Measurements from ENCODE around the gene SH3GL2. TPM values are rescaled to one million over a fixed set of nuclear protein-coding genes. Genes with fewer than 3 reads are reported as not detected.

Gene SH3GL2
- total and polyA plus RNA-seq, 2 donors (not counting 3 experiments of a cell fraction or from before 2014, with no cell fraction given): 0.12 TPM; not detected in 1

GRCh38 chr9:17556935-17557334 is 21.9 kb upstream of the SH3GL2 start:
- Histone ChIP-seq H3K27ac (ENCODE audit: insufficient read depth, low read depth, low read length) (no peak overlapping the region), H3K4me3 (replicated peaks in 1 of 3; ENCODE audit: insufficient read depth in 1 of 3, low read depth in 1 of 3, low read length in 3 of 3) (no peak overlapping the region), H2AFZ (ENCODE audit: low read depth, low read length) (no peak overlapping the region), H4K20me1 (replicated peaks; ENCODE audit: control insufficient read depth, extremely low read depth, insufficient read depth, low read length) (no peaks in the 10 kb centered on the region), H3K36me3 (ENCODE audit: control insufficient read depth in 2 of 2, extremely low read depth in 1 of 2, insufficient read depth in 2 of 2, low read length in 2 of 2) (no peaks in the 10 kb centered on the region), H3K79me2 (ENCODE audit: control insufficient read depth, insufficient read depth, low read length) (no peaks in the 10 kb centered on the region), H3K4me2 (ENCODE audit: insufficient read depth, low read length) (no peak overlapping the region), H3K27me3 (ENCODE audit: control insufficient read depth in 2 of 2, insufficient read depth in 2 of 2, low read length in 2 of 2) (peaks cover 0 to 2% of the 10 kb centered on the region in 2 experiments), H3K9me3 (replicated peaks; ENCODE audit: control insufficient read depth, insufficient read depth, low read length) (no peaks in the 10 kb centered on the region), H3K9ac (replicated peaks; ENCODE audit: extremely low read depth, insufficient read depth, low read length) (no peak overlapping the region), H3K4me1 (ENCODE audit: control insufficient read depth, extremely low read depth, insufficient read depth, low read length) (no peaks in the 10 kb centered on the region), H3K9me1 (replicated peaks; ENCODE audit: control insufficient read depth, extremely low read depth, insufficient read depth, low read length) (no peaks in the 10 kb centered on the region)
- intact Hi-C loops (cut with micrococcal nuclease): no loop called here
- BruUV-seq (replicated peaks): no TSS peak
- no peak for TF ChIP-seq GATA2 (IDR thresholded peaks at IDR 0.05; ENCODE audit: insufficient read depth, insufficient read length, low read depth, low read length)
- TF ChIP-seq, protein P1, sequence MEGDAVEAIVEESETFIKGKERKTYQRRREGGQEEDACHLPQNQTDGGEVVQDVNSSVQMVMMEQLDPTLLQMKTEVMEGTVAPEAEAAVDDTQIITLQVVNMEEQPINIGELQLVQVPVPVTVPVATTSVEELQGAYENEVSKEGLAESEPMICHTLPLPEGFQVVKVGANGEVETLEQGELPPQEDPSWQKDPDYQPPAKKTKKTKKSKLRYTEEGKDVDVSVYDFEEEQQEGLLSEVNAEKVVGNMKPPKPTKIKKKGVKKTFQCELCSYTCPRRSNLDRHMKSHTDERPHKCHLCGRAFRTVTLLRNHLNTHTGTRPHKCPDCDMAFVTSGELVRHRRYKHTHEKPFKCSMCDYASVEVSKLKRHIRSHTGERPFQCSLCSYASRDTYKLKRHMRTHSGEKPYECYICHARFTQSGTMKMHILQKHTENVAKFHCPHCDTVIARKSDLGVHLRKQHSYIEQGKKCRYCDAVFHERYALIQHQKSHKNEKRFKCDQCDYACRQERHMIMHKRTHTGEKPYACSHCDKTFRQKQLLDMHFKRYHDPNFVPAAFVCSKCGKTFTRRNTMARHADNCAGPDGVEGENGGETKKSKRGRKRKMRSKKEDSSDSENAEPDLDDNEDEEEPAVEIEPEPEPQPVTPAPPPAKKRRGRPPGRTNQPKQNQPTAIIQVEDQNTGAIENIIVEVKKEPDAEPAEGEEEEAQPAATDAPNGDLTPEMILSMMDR (IDR thresholded peaks at IDR 0.05; ENCODE audit: extremely low read depth in 1 of 2, insufficient read depth in 1 of 2, low read depth in 1 of 2, low read length in 2 of 2): no peak
- TF ChIP-seq EZH2 (IDR thresholded peaks at IDR 0.05; ENCODE audit: borderline replicate concordance, low read depth, low read length, severe bottlenecking): no peak
- no peak for TF ChIP-seq POLR2AphosphoS5 (IDR thresholded peaks at IDR 0.05; ENCODE audit: insufficient read depth, low read depth, low read length)
- no peak for TF ChIP-seq POLR2A (IDR thresholded peaks at IDR 0.05; ENCODE audit: low read depth, low read length)
- TF ChIP-seq, protein P2, sequence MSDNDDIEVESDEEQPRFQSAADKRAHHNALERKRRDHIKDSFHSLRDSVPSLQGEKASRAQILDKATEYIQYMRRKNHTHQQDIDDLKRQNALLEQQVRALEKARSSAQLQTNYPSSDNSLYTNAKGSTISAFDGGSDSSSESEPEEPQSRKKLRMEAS (IDR thresholded peaks at IDR 0.05; ENCODE audit: insufficient read depth, insufficient read length): no peak
- TF ChIP-seq FOS (IDR thresholded peaks at IDR 0.05; ENCODE audit: borderline replicate concordance, insufficient read depth, low read length): no peak
- TF ChIP-seq JUN (IDR thresholded peaks at IDR 0.05; ENCODE audit: borderline replicate concordance, insufficient read depth, insufficient read length, low read depth): no peak
- no peak for TF ChIP-seq MYC (IDR thresholded peaks at IDR 0.05; ENCODE audit: low read depth, low read length)
- DNase-seq (ENCODE audit: low read depth, low spot score) (no peak), FAIRE-seq (no peak)
- dilution Hi-C loops (cut with MboI; ENCODE audit: extremely low pct_ligation_motif_present, low sequenced_read_pairs): no loop called here
- ChIA-PET CTCF (no interaction called here), POLR2A (no interaction called here)
